Measurements from ENCODE around the gene PLEKHM3. TPM values are rescaled to one million over a fixed set of nuclear protein-coding genes. Genes with fewer than 3 reads are reported as not detected.
"Not testable (repeated sequence)": the region's sequence is repeated elsewhere in the genome, so short reads cannot be mapped to it uniquely, and the experiment has no call there.

Gene PLEKHM3
- total RNA-seq, 1 experiment from 2014 or later, result 7.8 TPM

DNA sequence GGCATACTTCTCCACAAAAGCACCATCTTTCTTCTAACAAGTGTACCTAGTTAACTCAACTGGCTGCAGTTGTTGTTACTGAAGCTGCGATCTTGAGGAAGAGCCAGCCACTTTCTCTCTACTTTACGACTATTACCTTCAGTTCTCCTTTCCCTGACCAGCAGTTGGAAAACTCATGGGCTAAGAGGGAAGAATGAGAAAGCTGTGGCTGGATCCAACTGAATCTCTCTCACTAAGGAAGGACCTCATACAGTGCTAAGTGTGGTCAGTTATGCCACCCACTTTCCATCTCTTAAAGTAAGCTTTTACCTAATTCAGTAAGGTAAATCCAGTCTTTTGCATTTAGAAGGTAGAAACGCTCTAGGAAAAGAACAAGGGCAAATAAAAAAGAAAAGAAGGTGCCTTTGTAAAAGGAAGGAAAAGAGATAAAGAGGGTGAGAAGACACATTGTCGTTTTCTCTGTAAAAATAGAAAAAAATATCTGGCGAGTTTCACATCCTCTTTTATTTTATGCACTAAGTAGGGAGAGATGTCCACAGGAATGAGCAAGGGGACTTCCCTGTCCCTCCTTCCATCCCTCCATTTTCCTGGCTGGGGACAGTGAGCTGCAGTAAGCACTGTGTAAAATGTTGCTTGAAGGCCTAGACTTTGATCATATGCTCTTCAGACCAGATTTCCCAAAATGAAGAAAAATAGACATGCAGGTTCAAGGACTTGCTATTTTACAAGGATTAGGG lies 73.4 kb downstream of the PLEKHM3 start:
- no peak for DNase-seq (ENCODE audit: low read depth)

DNA sequence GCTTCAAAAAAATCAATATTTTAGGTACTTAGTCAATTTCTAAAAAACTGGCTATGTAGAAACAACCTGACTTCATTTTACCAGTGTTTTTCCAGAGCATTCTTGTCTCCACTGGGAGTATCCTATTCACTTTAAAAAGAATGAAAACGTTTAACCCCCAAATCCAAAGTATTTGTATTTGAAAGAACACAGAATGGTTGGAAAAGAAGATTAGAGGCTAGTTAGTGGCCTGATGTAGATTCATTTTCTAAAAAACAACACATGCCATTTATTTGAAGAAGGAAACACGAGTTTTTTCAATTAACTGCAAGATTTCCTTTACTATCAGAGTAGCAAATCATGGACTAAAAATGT lies 74.6 kb downstream of the PLEKHM3 start:
- no peak for DNase-seq (ENCODE audit: low read depth)

DNA sequence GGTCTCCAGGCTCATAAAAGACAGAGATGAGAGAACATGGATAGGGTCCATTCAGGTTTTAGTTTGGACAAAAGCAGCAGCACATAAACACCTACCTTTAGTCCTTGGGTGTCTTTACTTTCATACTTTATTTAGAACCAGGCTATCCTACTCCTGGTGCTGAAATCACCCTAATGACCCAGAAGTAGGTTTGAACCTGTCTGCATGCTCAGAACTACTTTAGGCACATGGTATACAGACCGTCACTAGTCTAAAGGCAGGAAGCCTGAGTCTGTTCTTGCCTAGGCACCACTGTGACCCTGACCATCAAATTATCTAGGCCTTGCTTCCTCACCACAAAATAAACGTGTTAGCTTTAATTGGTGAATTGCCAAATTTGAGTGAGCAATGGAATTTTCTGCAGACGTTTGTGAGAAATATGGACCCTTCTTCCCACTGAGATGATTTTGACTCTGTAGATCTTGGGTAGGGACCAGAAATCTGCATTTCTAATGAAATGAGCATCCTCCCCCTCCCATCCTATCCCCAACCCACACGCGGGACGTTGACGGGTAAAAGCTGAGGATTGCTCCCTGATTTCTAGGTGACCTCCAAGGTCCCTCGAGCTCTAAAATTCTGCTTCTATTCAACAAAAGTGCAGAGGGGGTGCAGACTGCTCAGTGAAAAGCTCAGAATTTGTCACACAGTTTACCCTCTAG lies 75.1 kb downstream of the PLEKHM3 start:
- DNase-seq (ENCODE audit: low read depth), result no peak

DNA sequence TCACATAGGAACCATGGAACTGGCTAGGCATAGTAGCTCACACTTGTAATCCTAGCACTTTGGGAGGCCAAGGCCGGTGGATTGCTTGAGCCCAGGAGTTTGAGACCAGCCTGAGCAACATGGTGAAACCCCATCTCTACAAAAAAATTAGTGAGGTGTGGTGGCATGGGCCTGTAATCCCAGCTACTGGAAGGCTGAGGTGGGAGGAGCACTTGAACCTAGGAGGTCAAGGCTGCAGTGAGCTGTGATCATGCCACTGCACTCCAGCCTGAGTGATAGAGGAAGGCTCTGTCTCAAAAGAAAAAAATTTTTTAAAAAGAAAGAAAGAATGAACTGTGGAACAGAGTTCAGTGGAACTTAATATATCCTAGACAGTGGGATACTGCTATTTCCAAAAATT lies 76.1 kb downstream of the PLEKHM3 start:
- not testable (repeated sequence) for DNase-seq (ENCODE audit: low read depth)

DNA sequence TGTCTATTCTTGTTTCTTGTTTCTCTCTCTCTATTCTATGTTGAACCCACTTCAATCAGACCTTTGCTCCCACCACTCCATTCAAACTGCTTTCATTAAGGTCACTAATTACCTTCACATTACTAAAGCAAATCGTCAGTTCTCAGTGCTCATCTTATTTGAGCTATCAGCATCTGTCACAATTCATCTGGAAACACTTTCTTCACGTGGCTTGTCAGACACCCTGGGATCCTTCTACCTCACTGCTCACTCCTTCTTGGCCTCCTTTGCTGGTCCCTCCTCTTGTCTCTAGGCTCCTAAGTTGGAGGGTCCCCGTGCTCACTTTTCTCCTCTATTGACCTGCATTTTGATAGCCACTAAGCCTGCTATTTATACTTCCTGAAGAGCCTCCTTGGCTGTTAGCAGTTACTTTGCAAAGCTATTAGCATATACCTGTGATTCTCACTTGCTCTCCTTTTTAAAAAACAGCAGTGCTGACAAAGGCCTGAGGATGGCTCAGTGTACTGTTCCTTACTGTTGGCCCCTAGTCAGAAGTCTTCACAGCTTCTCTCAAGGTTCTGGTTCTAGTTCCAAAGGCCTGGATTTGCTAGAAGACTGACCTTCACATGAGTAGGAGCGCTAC lies 80.2 kb downstream of the PLEKHM3 start:
- no peak for DNase-seq (ENCODE audit: low read depth)

DNA sequence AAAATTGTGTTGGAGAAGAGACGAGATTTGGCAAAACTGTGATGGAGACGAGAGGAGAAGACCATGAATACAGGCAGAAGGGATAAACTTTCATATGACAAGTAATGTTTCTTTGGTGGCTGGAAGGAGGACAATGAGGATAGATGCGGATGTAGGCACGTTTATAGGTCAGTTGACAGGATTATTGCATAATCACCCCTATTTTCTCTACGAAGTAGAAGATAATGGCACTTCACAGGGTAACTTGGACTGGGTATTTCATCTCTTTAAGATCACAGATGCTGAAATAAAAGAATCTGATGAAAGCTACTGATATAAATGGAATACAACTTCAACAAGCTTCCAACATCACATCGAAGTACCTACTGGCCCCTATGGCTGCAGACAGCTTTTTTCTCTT lies 81.0 kb downstream of the PLEKHM3 start:
- DNase-seq (ENCODE audit: low read depth), result no peak

DNA sequence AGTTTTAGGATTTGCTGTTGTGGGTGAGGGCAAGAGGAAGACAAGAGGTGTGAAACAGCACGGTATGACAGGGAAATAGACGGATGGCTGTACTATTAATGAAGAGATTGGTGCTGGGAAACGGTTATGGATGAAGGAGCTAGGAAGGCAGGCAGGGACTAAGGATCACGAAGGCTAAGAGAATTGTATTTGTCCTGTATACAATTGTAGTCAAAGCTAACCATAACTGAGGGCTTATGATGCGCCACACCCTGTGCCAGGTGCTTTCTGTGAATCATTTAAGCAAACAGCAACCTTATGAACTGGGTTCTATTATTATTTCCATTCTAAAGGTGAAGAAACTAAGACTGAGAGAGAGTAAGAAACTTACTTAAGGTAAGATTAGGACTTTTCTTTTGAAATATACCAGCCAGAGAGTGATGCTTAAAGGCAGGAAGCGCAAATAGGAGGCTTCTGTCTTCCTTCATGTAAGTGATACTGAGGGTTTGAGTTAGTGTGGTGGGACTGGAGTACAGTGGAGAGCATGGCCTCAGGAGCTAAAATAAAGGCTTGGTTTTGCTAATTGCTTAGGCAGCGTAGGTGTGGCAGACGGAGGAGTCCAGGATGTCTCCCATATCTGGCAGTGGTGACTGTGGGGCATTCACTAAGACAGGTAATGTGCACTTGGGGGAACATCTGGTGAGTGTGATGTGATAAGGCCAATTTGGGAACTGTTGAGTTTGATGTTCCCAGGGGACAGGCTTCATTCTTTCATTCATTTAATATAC lies 85.8 kb downstream of the PLEKHM3 start:
- no peak for DNase-seq (ENCODE audit: low read depth)

DNA sequence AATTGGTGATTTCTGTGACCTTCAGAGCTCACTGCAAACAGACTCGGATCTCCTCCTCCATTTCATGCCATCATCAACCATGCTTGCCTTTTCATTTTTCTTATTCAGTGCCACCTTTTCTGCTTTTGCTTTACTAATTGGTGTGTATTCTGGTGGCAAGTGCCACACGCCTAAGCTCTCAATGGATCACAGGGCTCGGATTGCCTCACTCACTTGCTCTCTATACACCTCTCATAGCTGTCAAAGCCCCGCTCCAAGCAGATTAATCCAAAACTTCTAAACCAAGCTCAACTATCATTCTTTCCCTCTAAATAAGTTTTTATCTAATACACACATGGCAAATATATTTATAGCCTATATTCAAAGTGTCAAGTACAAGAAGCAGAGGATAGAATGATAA lies 86.4 kb downstream of the PLEKHM3 start:
- DNase-seq (ENCODE audit: low read depth), result no peak

DNA sequence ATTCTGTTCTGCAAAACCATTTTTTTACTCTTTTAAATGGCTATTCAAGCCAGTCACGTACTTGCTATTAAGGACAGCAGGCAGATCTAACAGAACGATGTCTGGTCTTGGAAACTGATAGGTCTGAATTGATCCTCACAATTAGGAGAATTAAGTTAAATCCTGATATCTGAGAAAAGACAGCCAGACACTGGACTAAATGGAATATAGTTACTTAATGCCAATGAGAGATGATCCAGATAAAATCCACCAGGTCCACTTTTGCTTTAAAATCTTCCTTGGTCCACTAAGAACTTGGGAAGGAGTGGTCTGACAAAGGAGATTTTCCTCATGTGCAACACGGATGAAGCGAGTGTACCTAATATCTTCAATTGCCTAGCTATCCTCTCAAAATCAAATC lies 86.9 kb downstream of the PLEKHM3 start:
- DNase-seq (ENCODE audit: low read depth), result no peak

DNA sequence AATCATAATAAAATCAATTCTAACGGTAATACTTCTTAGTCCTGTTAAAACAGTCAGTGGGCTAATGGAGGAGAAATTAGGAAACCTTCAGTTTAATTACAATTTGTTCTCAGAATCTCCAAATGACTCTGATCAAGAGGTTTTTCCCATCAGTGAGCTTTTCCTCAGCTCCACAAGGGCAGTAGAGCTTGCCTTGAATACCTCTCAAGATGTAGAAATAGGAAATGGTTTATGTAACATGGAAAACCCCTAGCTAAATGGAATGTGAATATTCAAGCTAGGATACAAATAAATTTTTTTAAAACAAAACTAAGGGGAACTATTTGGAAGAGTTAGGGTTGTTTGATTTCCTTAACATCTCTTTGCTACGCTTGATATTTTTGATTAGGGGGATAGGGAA lies 87.5 kb downstream of the PLEKHM3 start:
- DNase-seq (ENCODE audit: low read depth), result no peak

DNA sequence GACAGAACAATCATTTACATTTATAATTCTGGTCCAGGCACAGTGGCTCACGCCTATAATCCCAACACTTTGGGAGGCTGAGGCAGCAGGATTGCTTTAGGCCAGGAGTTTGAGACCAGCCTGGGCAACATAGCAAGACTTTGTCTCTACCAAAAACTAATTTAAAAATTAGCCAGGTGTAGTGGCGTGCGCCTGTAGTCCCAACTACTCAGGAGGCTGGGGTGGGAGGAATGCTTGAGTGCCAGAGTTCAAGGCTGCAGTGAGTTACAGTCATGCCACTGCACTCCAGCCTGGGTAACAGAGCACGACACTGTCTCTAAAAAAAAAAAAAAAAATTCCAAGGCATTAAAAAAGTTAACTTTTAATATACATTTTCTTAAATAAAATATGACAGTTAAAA lies 88.1 kb downstream of the PLEKHM3 start:
- DNase-seq (ENCODE audit: low read depth), result no peak

DNA sequence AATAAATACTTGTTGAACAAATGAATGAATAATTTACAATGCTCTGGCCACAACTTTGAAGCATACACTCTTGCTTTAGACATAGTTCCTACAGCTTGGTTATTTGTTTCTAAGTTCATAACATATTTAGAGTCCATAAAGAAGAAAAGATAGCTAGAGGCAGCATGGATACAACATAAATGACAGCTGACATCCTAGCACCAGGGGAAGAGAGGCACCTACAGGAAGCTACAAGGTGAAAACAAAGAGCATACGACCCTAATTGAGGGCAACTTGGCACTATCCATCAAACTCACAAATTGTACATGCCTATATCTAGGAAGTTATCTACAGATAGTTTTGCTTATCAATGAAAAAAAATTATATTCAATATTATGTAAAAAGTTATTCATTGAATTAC lies 88.9 kb downstream of the PLEKHM3 start:
- no peak for DNase-seq (ENCODE audit: low read depth)

DNA sequence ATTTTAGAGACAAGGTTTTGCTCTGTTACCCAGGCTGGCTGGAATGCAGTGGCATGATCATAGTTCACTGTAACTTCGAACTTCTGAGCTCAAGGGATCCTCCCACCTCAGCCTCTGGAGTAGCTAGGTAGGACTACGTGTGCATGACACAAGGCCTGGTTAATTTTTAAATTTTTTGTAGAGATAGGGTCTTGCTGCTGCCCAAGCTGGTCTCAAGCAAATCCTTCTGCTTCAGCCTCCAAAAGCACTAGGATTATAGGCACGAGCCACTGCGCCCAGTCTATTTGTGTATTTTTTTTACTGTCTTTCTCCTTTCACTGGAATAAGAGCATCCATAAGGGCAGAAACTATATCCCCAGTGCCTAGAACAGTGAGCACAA lies 89.3 kb downstream of the PLEKHM3 start:
- DNase-seq (ENCODE audit: low read depth), result no peak

DNA sequence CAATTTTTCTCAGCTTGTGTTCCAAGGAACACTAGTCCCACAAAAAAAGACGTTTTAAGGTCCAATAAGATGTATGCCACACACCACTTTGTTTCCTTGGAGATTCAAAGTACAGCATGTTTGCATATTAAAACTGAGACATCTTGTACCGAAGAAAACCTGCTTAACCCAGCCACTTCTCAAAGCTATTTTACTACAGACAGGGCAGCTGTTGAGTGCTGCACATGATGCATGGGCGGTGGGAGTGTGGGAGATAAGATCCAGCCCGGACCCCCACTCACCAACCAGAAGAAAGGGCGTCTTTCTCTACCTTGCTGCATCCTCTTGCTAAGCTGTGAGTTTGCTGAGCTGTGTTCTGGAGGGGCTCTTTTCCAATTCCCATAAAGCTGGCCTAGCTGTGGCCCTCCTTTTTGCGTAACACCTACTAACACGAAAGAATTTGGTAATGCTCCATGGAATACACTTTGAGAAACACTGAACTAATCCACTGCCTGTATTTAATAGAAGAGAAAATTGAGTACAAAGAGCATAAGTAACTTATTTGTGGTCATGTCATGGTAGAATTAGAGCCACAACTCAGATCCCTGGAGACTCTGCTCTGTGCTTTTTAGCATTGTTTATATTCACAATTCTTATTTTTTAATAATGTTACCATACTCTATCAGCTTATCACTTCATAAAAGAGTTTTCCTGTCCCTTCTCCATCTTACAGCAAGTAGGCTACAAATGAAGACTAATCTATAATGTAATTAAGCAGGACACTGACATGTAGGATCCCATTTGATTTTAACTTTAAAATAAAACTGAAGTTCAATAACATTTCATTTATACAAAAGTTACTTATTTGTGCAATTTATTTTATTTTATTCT lies 90.0 kb downstream of the PLEKHM3 start:
- no peak for DNase-seq (ENCODE audit: low read depth)

DNA sequence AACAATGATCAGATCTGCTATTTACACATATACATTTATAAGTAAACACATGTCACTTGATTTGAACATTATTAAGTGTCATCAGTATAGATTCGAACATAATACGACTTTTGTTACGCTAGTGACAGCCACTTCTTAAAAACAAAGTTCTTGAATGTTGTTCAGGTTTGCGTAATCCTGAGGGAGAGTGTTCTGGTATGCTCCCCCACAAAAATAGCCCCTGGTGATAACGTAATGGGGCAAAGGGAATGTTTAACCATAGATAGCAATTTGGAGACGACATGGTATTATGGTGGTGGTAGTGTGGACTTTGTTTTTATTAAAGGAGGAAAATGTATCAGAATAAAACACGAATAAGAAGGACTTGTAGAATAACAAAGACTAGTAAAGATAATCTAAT lies 90.6 kb downstream of the PLEKHM3 start:
- DNase-seq (ENCODE audit: low read depth), result no peak

DNA sequence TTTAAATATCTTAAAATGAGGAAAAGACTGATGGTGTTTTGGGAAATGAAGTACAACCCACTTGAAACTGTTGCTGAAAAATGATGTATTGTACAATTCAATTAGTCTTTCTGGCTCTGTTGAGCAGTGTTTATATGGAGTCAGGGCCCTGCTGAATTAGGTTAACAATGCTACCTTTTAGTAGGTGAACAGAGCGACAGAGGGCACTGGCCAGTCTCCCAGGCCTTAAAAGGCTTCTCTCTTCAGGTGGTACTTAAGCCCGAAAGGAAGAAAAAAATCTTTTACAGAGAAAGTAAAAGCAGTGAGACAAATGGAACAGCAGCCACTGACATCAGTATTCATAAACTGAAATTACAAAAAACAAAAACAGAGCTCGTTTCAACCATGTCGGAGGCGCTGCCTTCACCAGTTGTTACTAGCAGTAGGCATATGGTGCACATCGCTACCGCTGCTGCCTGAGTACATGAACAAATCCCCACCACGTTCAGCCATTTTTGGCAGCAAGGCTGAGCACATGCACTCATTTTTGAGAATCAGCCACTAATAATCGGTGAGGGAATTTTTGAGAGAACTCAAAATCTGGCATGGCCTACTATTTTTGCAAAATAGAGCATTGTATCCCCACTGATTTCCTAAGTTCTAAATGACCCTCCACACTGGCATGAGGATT lies 91.8 kb downstream of the PLEKHM3 start:
- DNase-seq (ENCODE audit: low read depth), result no peak

DNA sequence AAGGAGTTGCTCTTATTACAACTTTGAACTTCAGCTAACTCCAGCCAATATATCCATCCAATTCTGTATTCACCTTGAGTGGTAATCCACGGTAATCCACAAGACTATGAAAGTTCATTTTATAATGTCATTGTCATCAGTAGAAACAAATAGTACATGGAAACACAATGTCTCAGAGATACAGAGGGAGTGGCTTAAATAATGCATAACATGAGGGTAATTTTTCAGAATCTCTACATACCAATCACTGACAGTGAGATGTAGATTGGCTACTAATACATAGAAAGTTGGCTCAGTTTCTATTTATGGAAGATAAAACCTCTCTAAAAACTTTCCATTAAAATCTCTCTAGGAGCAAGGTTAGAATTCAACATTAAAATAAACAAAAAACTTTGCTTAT lies 93.2 kb downstream of the PLEKHM3 start:
- DNase-seq (ENCODE audit: low read depth), result no peak

DNA sequence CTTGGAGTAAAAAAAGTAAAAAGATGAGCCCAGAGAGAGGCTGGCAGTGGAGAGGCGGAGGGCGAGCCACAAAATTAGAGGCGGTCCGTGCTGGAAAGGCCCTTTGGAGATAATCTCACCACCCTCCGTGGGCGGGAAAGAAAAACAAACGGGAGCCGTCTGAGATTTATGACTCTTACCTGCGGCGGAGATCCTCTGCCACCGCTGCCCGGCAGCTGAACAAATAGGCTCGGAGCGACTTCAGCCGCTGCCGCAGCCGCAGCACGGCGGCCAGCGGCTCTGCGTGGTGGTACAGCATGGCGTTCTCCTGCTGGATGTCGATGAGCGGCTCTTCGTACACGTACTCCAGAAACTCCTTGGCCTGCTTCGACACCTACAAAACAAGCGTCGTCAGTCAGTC lies 94.6 kb downstream of the PLEKHM3 start:
- no peak for DNase-seq (ENCODE audit: low read depth)

DNA sequence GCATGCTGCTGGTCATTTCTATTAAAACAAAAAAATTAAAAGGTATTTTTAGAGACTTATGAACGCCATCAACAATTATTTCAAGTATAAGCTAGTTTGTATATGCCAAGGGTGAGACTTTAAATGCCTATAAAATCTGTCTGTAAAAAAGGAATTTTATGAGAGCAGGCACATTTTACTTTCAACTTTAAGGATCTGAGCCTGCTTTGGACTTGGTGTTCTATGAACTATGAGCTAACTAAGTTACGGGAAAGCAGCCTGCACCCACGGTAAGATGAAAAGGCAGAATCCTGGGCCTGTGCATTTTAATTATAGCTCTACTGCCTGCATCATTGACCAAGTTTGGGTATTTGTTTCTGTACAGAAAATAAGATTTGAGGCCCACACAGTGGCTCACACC lies 95.4 kb downstream of the PLEKHM3 start:
- no peak for DNase-seq (ENCODE audit: low read depth)

DNA sequence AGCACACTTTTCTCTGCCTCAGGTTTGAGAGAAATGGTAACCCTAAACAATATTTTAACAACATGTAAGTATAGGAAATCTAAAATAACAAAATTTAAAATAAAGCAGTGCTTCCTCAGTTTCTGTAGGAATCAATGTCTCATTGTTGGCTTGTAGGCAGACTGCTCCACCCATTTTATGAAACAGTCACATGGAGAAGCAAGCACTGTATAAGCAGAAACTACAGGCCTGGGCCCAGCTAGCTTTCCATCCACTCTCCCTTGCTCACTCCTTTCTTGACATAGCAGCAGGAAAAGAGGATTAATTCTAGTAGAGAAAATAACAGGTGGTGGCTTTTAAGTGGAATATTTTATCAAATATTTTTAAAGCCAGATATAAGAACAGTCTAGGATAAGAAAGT lies 97.2 kb downstream of the PLEKHM3 start:
- no peak for DNase-seq (ENCODE audit: low read depth)

DNA sequence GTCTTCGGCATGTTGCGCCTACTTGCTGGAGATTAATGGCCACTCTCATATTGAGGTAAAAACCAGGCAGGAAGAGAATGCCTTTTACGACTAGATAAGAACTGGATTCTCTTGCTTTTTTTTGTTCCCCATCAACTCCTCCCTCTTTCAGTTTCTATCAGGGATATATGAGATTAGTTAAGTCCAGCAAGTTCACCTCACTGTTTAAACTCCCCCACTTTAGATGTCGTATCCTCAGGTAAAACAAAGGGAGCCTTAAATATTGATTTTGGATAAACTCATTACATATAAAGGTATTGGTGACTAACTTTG lies 98.4 kb downstream of the PLEKHM3 start:
- DNase-seq (ENCODE audit: low read depth), result no peak

All from HT1080 (cell line).